Measurements from ENCODE around the gene KARS1.
"Not testable (repeated sequence)": the region's sequence is repeated elsewhere in the genome, so short reads cannot be mapped to it uniquely, and the experiment has no call there.

KARS1 gene

DNA sequence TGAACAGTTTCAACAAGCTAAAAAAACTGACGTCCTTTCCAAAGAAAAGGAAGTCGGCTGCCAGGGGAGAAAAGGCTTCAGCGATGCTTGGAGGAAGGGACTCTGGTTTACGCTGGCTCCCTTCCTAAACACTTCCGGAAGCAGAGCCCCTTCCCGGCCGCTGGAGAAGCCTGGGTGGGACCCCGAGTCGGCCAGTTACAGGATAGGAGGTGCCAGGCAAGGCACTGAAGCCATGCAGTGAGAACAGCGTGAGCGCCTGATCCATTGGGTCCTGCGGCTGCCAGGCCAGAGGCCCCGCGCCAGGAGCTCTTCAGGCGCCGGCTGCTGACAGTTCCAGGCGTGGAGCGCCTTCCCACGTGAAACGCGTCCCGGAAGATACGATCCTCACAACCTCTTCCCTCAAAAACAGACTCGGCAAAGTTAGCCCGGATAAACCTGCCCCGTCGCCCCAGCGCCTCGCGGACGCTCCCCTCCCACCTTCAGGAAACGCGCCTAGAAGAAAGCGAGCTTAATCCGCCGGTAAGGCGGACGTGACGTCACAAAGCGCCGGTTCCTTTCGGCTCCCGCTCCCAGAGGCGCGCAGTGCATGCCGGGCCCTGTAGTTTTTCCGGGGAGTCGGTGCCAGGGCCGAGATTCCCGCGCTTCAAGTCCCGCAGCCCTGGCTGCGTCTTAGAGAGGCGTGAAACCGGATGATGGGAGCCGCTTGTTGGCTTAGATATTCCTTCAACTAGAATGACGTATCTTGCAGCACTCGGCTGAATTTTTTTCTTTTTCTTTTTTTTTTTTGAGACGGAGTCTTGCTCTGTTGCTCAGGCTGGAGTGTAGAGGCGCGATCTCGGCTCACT is 24.5 kb downstream of the KARS1 start, which contains the start of gene ADAT1:
Gene ADAT1, minus strand, starts transcription at position 521 of the 845 bp plus-strand sequence. CDS start 2,482 bp downstream, outside the sequence.
- DNase-seq, result peak; percentile 88 to 96

DNA sequence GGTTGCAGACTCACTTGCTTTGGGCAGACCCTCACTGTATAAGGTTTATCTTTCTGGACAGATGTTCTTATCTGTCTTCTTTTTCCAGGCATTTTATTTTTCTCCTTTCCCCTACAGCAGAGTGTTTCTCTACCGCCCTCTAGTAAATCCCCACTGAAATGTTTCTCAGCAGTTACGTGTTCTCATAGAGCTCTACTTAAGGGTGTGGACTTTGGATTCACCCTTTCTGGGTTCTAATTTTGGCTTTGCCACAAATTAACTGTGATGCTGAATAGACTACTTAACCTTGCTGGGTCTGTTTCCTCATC is 26.3 kb downstream of the KARS1 start:
- peak in 1 of 2 experiments; percentile 12 for DNase-seq

DNA sequence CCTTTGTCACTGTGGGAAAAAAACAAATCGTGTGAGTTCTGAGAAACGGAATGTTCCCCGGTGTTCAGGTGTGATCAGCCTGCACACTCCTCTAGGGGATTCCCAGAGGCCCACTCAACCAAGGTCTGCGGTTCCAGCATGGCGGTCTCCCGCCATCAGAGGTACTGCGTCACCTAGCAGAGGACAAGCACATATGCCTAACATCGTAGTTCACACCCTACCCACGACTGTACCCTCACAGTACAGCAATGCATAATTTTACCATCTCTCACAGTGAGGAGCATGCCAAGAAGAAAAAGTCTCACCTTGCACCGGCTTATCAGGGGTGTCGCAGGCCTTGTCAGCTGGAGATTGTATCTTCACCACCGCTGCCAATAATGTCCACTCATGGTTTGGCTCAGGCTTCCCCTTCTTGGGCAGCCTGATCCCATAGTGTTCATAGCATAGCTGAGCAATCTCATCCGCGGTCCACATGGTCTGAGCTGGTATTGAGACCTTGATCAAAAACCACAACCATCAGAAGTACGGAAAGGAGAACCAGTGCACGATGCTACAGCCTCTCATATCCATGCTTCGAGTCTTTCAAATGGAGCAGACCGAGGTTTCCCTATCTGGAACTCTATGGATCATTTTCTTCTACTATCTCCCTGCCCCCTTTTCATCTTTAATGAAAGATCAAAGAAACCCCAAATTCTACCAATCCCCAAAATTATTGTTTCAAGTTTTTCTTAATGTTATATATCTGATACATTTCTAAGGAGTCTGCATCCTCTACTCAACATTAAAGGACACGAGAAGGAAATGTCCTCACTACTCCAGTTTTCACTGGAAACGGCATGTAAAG is 26.9 kb downstream of the KARS1 start:
- DNase-seq, result no peak

DNA sequence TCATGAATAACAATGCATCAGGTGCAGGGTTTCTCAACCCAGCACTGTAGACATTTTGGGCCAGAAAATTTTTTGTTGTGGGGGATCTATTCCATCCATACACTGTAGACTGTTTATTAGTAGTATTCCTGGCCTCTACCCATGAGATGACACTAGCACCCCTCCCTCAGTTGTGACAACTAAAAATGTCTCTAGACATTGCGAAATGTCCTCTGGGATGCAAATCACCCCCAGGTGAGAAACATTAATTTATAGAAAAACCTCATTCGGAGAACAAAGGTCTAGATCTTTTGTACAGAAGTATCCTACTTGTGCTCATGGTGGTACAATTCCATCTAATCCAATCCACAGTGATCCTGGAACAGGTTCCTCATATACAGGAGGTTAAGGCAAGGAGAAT is 28.7 kb downstream of the KARS1 start:
- no peak for DNase-seq

DNA sequence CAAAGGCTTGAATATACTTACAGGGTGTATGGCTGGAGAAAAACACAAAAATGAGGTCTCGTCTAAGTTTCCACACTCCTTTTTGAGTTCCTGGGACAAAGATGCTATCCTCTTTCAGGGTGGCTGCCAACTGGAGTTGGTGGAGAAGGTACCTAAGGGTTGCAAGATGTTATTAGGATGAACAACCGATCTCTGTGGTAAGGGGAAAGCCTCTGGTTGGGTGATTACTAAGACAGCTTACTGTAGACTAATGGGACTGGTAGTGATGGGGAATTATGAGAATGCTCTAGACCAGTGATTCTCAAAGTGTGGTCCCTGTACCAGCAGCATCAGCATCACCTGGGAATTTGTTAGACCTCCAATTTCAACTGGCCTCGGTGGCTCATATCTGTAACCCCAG is 30.3 kb downstream of the KARS1 start:
- no peak for DNase-seq

DNA sequence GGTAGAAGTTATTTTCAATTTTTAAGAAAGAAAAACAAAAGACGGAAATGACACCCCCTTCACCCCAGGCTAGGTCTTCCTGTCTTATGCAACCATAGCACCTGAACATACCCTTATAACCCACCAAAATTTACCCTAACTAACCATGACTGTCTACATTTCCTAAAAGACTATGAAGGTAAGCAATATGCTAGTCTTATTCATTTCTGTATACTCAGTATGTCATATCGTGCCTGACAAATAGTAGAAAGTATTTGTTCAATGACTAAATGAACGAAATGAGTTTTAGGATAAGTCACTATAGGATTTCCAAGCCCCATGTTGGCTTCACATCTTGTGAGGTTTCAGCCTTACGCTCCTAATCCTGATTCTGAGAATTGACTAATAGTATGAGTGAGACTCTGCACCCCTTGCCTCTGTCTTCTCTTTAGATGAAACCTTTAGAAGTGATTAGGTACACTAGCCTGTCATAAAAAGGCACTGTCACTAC is 30.9 kb downstream of the KARS1 start:
- DNase-seq, result no peak

DNA sequence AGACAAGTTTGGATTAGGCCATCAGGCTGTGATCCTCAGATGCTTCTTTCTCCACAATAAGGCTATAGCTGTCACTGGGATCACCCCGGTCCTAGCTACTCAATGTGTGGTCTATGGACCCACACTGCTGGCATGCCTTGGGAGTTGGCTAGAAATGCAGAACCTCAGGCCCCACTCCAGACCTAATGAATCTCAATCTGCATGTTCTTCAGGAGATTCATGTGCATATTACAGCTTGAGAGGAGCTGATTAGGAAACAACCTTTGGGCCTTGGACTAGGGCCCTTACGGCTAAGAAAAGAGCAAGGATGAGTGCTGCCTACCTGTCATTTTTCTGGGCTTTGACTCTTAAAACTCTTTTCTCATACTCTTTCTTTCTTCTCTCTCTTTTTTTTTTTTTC is 31.8 kb downstream of the KARS1 start:
- DNase-seq, result no peak

DNA sequence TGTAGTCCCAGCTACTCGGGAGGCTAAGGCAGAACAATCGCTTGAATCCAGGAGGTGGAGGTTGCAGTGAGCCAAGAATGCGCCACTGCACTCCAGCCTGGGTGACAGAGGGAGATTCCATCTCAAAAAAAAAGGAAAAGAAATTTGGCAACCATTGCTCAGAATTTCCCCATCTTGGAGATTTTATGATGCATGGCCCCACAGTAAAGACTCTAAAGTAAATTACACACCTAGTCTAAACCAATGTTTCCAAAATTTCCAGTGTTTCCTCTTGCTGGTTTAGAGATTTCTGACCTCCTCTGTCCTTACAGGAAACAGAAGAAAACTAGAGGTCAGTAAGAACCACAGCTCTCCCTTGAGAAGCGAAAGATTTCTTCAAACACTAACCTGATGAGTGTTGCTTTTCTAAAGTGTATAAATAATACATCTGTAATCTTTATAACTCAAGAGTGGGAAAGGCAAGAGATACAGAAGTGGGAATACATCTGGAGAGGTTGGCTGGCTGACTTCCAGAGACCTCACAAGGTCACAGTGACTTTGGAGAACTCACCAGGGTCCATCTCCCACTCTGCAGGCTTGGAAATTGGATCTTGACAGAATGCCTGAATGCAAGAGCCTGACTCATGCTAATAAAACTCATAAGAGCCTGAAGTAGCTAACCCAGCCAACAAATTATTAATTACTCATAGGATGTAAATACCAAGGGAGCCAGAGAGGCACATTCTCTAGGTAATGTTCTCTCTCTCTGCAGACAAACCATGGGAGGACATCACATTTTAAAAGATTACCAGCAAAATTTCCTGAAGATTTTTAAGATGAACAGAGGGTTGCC is 33.2 kb downstream of the KARS1 start:
- DNase-seq, result no peak

DNA sequence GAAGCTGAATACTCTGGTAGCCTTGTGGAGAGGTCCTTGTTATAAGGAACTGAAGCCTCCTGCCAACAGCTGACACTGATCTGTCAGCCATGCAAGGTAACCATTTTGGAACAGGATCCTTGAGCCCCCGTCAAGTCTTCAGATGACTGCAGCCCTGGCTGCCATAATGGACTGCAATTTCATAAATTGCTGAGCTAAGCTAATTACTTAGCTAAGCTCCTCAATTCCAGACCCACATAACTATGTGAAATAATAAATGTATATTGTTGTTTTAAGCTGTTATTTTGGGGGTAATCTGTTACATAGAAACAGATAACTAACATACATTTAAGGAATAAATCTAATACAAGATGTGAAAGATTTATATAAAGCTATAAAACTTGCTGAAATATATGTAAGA is 41.0 kb downstream of the KARS1 start:
- DNase-seq, result no peak

DNA sequence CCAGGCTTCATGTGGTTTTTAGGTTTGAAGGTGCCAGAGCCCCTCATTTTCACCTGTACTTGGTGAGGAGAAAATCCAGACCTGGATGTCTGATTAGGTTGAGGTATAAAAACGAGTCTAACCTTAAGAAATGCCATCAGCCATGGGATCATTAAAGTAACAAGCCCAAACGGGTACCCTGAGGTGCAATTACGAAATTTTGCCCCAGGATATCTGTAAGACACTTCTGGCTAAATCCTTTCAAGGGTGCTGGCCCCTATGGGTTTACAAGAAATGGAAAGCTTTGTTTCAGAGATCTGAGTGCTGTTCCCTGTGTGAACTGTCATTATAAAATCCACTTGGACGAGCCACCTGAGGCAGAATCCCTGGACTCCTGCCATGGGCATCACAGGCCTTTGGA is 44.2 kb downstream of the KARS1 start:
- no peak for DNase-seq

DNA sequence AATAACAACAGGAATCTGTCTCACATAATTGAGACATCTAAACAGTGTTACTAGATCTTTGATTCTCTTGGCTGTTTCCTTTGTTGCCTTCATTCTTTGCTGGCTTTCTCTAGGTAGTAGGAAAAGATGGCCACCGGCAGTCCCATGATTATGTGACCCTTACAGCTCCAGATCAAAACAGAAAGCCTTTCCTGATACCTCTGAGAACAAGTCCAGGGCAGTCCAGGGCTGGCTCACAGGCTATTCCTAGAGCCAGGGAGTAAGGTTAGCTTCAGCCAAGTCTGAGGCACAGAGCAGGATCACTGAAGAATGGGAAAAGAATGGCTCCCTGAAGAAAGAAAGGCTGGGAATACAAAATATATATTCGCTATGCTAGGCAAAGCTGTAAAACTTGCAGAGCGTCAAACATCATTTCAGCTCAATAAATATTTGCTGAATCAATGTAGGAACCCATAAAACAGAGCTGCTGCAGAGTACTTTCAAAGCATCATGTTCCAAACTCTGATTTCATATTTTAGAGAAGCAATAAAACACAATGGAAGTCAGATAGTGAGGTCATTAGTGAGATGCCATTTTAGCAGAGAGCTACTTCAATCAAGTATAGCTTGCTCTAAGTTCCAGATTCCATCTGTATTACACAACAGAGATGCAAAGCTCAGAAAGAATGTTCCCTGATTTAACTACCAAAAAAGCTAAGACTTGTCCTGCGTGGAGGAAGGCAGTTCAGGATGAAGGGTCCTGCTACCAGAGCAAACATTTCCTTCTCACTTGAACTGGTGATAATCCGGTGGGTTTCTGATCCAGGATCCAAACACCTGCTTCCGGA is 47.8 kb downstream of the KARS1 start:
- DNase-seq, result no peak

DNA sequence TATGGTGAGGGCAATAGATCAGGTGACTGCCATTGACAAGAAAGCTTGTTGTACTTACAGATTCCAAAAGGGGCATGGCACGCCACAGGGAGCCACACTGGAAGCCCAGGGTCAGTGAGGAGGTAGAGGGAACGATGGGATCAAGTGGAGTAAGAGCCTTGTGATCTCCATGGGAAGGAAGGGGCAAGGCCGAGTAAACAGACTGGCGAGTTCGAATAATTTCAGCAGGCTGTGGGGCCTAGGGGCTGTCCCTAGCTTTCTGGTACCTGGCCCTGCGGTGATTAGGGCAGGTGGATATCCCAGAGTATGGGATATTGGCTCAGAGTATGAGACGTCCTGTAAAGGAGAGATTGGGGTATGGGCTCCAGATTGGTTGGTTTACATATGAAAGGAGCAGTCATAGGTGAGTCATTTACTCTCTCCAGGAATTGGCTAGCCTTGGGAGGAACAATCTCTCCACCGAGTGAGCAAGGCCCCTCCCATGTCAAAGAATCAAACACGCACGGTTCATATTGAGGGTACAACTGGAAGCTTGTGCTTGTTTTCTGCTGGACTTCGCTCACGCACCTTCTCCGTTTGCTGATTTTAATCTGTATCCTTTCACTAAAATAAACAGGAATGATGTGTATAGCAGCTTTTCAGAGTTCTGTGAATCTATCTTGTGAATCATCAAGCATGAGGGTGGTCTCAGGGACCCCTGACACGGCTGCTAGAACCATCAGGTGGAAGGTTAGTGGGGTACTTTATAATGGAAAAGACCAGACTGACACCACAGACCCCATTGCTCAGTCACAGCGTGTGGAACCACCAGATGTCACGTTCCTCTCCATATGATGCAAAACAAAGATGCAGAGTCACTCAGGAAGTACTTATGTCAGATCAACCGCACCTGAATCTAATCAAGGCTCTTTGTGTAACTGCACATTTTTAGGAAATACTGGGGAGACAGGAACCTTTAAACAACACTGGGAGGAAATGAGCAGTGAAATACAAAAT is 53.3 kb downstream of the KARS1 start:
- DNase-seq, result no peak

DNA sequence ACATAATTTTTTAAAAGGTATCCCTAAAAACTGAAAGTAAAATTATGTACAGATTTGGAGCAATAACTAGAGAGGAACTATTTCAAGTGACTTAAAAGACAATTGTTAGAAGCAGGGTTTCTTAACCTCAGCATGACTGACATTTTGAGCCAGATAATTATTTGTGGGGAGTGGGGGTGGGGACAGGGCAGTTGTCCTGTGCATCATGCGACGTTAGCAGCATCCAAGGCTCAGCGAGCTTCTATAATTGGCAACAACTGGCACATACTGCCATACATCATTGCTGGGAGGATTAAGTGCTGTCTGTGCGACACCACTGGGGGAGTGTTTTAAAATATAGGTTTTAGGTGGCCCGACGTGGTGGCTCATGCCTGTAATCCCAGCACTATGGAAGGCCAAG is 54.2 kb downstream of the KARS1 start:
- no peak for DNase-seq

DNA sequence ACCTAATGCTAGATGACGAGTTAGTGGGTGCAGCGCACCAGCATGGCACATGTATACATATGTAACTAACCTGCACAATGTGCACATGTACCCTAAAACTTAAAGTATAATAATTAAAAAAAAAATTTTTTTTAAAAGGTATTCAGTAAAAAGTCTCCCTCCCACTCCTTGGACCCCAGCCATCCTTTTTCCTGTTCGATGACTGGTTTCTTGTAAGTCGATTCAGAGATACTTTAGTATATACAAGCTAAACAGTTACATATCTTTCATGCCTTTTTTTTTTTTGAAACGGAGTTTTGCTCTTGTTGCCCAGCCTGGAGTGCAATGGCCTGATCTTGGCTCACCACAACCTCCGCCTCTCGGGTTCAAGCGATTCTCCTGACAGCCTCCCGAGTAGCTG is 55.5 kb downstream of the KARS1 start:
- DNase-seq, result not testable (repeated sequence)

DNA sequence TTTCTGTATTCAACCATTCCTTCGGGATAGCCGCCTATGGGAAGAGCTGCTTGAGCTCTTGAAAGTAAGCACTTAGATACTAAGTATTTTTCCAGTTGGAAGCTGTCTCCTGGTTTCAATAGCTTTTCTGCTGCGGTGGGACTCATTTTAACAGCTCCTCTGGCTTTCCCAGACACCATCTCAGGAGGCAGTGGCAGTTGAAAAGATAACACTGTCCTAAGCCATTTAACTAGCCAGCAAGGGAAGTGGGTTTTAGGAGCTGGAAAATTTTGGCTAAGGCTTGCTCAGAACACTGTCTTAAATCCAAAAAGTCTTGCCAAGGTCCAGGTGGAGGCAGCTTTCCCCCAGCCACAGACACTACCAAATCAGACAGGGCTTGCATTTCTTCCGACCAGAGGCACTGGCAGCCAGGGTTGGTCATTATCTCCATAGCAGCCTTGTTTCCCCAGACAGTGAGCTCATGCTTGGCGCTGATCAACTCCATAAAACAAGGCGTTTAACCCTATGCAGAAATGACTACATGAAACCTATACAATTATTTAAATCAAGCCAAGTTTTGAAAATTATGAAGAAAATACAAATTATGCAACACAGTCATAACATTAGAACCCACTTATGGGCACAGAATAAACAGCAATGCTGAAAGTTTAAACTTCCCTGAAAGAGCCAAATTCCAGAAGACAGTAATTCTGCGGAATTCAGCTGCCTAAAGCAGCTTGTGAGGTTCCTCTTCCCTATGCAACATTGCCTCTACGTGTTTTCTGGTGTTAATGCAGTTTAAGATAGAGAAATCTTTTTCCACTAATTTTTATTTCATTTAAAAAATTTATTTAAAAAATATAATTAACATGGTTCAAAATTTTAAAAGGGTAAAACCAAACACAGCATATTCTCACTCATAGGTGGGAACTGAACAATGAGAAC is 56.3 kb downstream of the KARS1 start:
- DNase-seq, result no peak

DNA sequence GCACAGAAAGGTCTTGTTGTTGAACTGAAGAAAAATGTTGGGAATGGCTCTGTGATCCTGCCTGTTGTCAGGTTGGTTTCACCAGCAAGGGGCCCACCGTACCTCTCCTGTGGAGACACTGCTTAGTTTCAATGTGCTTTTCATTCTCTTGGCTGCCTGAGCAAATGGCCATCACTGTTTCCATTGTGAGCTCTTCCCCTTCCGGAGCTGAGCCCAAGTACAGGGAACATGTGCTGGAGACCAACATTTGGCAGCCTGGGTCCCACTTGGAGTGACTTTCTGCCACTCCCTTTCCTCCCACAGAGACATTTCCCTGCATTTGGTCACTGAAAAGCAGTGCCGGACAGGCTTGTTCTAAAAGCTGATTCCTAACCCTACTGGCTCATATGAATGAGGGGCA is 58.2 kb downstream of the KARS1 start:
- DNase-seq, result no peak

DNA sequence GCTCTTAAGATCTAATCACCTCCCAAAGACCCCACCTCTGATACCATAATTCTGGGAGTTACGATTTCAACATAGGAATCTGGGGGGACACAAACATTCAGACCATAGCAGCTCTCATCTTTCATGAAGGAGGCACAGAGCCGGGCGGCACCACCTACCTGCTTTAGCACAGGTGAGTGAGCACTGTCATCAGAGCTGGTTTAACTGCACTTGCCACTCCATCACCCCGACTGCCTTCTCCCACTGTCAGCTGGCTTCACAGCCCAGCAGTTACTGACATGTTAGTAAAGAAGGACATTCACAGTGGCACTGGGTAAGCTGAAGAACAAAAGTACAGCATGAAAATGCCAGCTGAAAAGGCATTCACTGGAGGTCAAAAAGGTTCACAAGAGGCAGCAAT is 58.7 kb downstream of the KARS1 start:
- DNase-seq, result no peak

DNA sequence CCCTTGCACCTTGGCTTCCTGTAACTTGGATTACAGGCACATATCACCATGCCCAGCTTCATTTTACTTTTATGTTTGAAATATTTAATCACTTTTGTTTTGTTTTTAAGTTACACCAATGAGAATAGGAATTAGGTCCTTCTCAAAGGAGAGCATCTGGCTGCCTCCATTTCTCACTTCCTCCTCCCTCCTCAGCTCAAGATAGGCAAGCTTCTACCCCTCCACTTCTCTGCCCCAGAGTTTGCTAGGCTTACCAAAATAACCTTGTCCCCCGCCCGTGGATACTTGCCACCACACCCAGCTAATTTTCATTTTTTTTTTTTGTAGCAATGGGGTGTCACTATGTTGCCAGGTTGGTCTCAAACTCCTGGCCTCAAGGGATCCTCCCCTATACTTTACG is 63.4 kb downstream of the KARS1 start:
- no peak for DNase-seq

DNA sequence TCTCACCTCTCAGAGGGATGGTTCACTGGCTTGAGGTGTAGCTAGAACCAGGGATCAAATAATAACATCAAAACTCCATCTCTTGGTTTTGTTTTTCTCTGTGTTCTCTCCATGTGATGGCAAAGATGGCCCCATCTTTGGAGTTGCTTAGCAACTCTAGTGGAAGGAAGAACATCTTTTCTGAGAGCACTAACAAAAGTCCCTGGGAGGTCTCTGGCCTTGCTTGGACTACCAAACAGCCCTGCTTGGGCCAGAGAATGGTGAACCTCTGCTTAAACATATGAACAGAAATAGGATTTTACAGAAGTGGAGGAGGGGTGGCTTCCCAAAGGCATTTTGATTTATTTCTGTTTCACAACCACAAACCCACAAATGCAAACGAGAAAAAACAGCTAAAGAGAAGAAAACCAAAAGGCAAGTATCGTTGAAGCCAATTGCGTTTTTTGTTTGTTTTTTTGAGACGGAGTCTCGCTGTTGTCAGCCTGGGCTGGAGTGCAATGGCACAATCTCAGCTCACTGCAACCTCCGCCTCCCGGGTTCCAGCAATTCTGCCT is 68.1 kb downstream of the KARS1 start:
- no peak for DNase-seq
